Activated naive CD8-positive, alpha-beta T cell treated with anti-CD3 and anti-CD28 coated beads, Interleukin-2, amount 50 U/mL, for 24 hours (primary cell): ENCODE measurements around the gene PRSS21.

ENCODE experiments used
- ATAC-seq: fragments of 150-1000 bp; cut with Tn5 transposase; one replicate; pipeline ENCODE4 v1.10.0; 2021
- DNase-seq: peaks from one replicate; pipeline ENCODE4 v3.0.0; 2021
- H3K27ac Mint-ChIP-seq: one replicate; pipeline ENCODE4 v1.8.0; 2021; ENCODE audit warnings: mild to moderate bottlenecking, mixed read lengths
- H3K27me3 Mint-ChIP-seq: one replicate; pipeline ENCODE4 v1.8.0; 2021; ENCODE audit warnings: mixed read lengths
- H3K36me3 Mint-ChIP-seq: one replicate; pipeline ENCODE4 v1.8.0; 2021; ENCODE audit warnings: low read depth, mixed read lengths
- H3K4me1 Mint-ChIP-seq: one replicate; pipeline ENCODE4 v1.8.0; 2021; ENCODE audit warnings: mixed read lengths
- H3K4me3 Mint-ChIP-seq: one replicate; pipeline ENCODE4 v1.8.0; 2021; ENCODE audit warnings: mild to moderate bottlenecking, moderate library complexity, mixed read lengths
- H3K9me3 Mint-ChIP-seq: one replicate; pipeline ENCODE4 v1.8.0; 2021; ENCODE audit warnings: mixed read lengths

Gene PRSS21

DNA sequence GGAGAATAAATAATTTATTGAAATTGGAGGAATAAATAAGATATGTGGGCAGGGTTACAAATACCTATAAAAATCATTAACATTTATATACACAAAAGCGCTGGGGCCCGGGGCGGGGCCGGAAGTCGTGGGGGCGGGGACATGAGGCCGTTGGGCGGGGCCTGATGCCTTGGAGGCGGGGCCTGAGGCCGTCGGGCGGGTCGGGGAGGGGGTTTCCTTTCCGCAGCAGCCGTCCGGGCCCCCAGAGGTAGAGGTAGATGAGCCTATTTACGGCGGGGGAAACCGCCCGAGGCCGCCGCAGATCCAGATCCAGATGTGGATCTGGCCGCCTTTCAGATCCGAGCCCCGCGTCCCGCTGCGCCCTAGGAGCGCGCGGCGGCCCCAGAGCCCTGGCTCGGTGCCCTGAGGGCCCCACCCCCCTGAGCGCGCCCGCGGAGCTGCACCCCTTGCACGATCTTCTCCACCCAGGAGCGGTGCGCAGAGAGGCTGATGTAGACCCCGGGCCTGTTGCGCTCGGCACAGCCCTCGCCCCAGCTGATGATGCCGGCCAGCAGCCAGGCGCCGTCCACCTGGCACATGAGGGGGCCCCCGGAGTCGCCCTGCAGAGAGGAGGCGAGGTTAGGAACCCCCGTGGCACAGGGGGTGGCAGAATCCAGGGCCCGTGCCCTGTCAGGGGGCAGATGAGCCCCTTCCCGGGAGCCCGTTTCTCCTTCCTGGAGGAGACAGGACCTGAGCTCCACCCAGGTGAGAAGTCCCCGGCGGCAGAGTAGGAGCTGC, 35.9 kb downstream of the PRSS21 start:
- H3K4me3 Mint-ChIP-seq = no peak overlapping the region

DNA sequence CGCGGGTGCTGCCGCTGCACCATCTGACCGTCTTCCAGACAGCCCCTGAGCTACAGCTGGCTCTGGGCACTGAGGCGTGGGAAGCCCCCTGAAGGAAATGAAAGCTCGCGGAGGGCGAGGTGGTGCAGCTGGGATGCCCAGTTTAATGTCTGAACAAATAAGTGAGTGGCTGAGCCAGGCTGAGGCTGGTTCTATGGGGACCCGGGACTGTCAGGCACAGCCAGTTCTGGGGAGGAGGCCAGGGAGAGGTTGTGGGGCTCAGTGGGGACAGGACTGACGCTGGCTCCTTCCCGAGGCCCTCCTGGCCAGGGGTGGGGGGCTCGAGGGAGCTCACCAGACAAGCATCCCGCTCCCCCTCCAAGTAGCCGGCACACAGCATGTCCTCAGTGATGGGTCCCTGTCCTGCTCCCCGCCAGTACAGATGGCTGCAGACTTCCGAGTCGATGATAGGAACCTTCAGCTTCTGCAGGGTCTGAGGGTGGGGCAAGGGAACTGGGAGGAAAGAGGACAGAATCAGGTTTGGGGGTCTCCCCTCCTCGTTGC, 36.6 kb downstream of the PRSS21 start:
- Mint-ChIP-seq H3K4me3 (no peak overlapping the region), H3K27me3 (peaks cover 10% of the 10 kb centered on the region), H3K27ac (no peak overlapping the region), H3K36me3 (peaks cover 3% of the 10 kb centered on the region), H3K4me1 (peaks cover 4% of the 10 kb centered on the region), H3K9me3 (peaks cover 10% of the 10 kb centered on the region)
- DNase-seq (no peak), ATAC-seq (no peak)

More for the DNA sequence above, 35.9 kb downstream of the PRSS21 start:
- Mint-ChIP-seq H3K4me1 (peaks cover 5% of the 10 kb centered on the region), H3K9me3 (peaks cover 10% of the 10 kb centered on the region), H3K36me3 (peaks cover 3% of the 10 kb centered on the region), H3K27me3 (peaks cover 10% of the 10 kb centered on the region), H3K27ac (no peak overlapping the region)
- ATAC-seq (no peak), DNase-seq (no peak)

DNA sequence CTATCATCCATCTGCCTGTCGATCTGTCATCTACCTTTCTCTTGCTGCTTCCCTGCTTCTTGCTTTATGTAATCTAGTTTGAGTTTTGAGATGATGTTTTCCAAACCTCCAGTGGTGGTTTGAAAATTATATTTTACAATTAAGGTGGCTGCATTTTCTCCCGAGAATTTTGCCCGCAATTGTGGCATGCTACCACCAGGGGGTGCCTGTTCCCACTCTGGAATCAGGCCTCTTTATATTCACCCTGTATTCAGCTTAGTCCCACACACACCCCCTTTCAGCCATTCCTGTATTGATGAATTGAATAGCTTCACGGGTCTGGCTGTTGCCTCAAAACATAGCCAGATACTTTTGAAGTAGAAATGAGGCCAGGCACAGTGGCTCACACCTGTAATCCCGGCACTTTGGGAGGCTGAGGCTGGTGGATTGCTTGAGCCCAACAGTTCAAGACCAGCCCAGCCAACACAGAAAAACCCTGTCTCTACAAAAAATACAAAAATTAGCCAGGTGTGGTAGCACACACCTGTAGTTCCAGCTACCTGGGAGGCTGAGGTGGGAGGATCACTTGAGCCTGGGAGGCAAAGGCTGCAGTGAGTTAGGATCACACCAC, 37.8 kb downstream of the PRSS21 start:
- Mint-ChIP-seq H3K4me3 (no peak overlapping the region), H3K36me3 (peaks cover 3% of the 10 kb centered on the region), H3K27me3 (peaks cover 6% of the 10 kb centered on the region), H3K27ac (no peak overlapping the region), H3K4me1 (peaks cover 4% of the 10 kb centered on the region), H3K9me3 (peaks cover 10% of the 10 kb centered on the region)
- ATAC-seq (no peak), DNase-seq (peak; percentile 43)

DNA sequence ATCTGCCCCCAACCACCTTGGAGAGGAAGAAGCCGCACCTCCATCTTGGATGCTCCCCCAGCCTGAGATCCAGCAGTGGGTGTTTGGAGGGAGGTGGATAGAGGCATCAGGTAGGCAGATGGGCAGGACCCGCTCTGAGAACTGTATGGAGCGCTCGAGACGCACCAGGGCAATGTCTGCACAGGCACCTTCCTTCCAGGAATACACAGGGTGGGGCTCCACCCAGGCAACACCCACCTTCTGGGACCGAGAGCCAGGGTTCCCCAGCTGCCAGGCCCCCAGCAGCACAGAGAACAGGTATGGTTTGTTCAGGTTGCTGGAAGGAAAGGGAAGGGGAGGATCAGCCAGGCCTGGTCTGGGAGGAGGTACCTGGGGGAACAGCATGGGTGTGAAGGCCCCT, 38.5 kb downstream of the PRSS21 start:
- peaks cover 4% of the 10 kb centered on the region for H3K4me1 Mint-ChIP-seq
- peaks cover 10% of the 10 kb centered on the region for H3K27me3 Mint-ChIP-seq
- H3K36me3 Mint-ChIP-seq = peaks cover 3% of the 10 kb centered on the region
- H3K9me3 Mint-ChIP-seq = peaks cover 10% of the 10 kb centered on the region
- H3K27ac Mint-ChIP-seq = no peak overlapping the region
- ATAC-seq = no peak
- no peak overlapping the region for H3K4me3 Mint-ChIP-seq
- no peak for DNase-seq

DNA sequence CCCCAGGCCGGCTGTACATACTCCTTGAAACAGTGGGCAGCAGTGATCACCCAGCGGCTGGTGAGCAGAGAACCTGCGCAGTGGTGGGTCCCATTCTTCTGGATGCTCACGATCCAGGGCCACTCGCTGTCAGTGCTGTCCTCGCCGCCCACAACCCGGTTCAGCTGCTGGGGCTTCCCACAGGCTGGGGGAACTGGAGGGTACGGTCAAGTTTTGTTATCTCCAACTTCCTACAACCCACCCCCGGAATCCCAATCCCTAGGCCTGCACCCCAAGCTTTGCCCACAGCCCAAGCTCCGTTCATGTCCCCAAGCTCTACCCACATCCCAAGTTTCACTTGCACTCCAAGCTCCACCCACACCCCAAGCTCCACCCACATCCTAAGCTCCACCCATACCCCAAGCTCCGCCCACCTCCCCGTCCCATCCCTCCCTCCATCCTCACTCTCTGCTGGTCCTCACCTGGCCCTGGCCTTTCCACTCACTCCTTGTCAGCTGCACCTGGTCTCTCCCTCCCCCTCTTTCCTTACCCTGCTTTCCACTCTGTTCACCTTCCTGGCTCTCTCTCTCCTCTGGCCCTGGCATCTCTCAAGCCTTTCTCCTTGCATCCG, 39.1 kb downstream of the PRSS21 start:
- H3K36me3 Mint-ChIP-seq = peaks cover 3% of the 10 kb centered on the region
- peaks cover 10% of the 10 kb centered on the region for H3K9me3 Mint-ChIP-seq
- H3K4me1 Mint-ChIP-seq = peaks cover 4% of the 10 kb centered on the region
- ATAC-seq = no peak
- H3K4me3 Mint-ChIP-seq = no peak overlapping the region
- H3K27ac Mint-ChIP-seq = no peak overlapping the region
- peaks cover 14% of the 10 kb centered on the region for H3K27me3 Mint-ChIP-seq
- DNase-seq = peak; percentile 44

DNA sequence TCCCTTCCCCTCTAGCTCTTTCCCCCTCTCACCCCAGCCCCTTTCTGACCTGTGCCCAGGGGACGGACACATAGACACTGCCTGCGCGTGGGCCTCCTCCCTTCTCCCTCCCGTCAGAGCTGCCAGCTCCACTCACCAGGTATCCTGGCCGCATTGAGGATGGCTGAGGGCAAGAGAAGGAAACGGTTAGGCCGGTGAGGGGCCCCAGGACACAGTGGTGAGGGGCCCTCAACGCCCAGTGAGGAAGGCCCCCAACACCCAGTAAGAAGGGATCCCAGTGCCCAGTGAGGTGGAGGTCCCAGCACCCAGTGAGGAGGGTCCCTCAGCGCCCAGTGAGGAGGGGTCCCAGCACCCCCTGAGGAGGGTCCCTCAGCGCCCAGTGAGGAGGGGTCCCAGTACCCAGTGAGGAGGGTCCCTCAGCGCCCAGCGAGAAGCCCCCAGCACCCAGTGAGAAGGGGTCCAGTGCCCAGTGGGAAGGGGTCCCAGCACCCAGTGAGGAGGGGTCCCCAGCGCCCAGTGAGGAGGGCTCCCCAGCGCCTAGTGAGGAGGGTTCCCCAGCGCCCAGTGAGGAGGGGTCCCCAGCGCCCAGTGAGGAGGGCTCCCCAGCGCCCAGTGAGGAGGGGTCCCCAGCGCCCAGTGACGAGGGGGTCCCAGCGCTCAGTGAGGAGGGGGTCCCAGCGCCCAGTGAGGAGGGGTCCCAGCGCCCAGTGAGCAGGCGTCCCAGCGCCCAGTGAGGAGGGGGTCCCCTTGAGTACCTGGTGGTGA, 39.8 kb downstream of the PRSS21 start:
- Mint-ChIP-seq H3K27me3 (peaks cover 18% of the 10 kb centered on the region), H3K4me1 (peaks cover 4% of the 10 kb centered on the region), H3K27ac (no peak overlapping the region), H3K36me3 (peaks cover 3% of the 10 kb centered on the region), H3K9me3 (peaks cover 10% of the 10 kb centered on the region), H3K4me3 (no peak overlapping the region)
- DNase-seq (no peak), ATAC-seq (no peak)

DNA sequence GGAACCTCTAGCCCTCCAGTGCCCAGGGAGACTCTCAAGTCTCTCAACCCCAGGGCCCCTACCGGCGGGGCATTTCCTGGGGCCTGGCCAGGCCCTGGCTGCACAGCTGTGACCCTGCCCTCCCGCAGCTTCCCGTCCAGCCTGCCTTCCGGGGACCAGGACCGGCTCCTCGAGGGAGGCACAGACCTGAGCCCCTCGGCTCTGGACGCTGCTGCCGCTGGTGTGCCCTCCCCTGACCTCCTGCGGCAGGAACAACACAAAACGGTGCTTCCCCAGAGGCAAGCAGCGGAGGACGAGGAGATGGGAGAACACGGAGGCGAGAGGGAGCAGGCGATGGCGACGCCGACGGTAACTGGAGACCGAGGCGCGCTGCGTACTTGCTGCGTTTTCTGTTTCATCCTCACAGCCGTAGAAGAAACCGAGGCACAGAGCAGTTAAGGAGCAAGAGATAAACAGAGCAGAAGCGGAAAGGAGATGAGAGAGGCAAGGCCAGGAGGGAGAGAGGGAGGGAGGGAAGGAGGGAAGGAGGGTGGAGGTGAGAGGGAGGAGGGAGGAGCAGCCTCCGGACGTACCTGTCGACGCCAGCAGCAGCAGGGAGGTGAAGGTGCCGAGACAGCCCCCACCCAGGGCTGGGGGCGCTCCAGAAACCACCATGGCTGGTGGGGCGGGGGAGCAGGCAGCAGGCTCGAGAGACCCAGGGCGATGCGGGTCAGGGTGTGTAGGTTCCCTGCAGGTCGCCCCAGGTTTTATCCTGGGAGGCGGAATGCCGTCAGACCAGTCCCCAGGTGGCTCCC, 40.6 kb downstream of the PRSS21 start, which contains the start of gene PRSS22:
Gene PRSS22 (minus strand): TSS at position 720 of the 794 bp plus-strand sequence. CDS start 66 bp downstream, at position 654.
- Mint-ChIP-seq H3K36me3 (peaks cover 3% of the 10 kb centered on the region), H3K27me3 (peaks cover 16% of the 10 kb centered on the region), H3K4me1 (peaks cover 4% of the 10 kb centered on the region), H3K27ac (no peak within 1 kb of the TSS), H3K4me3 (peak within 1 kb of the TSS; percentile 61), H3K9me3 (peaks cover 10% of the 10 kb centered on the region)
- no peak for ATAC-seq
- DNase-seq = no peak

DNA sequence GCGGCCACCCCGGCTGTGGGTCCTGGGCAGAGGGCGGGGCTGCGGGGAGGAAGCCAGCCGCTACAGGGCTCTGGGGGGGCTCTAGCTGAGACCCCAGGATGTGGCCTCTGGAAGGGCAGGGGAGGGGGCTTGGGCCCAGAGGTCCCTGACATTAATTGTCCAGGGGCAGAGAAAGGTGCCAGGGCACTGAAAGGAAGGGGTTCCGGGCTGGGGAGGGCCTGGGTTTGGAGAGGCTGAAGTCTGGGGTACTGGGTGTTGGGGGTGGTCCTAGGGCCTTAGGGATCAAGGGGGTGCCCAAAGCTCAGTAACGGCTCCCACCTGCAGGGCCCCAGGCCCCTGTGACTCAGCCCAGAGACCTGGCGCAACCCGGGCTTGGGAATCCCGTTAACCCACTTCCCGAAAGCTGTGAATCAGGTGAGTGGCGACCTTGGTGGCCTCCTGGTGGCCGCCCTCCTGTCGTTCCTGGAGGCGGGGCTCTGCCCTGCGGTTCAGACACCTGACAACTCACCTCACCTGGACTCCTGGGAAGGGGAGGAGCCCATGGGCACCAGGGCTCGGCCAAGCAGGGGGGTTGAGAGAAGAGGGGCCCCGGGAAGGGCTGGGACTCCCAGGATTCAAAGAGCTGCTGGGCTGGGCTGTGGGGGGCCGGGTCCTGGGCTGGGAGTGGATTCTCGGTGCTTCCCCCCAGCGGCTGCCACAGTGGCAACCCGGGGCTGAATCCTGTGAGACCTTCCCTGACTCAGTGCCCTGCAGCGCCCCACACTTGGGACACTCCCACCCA, 41.4 kb downstream of the PRSS21 start:
- Mint-ChIP-seq H3K36me3 (peaks cover 3% of the 10 kb centered on the region), H3K27ac (no peak overlapping the region), H3K9me3 (peaks cover 10% of the 10 kb centered on the region), H3K4me3 (no peak overlapping the region), H3K27me3 (peaks cover 16% of the 10 kb centered on the region), H3K4me1 (peaks cover 4% of the 10 kb centered on the region)
- no peak for ATAC-seq
- no peak for DNase-seq

DNA sequence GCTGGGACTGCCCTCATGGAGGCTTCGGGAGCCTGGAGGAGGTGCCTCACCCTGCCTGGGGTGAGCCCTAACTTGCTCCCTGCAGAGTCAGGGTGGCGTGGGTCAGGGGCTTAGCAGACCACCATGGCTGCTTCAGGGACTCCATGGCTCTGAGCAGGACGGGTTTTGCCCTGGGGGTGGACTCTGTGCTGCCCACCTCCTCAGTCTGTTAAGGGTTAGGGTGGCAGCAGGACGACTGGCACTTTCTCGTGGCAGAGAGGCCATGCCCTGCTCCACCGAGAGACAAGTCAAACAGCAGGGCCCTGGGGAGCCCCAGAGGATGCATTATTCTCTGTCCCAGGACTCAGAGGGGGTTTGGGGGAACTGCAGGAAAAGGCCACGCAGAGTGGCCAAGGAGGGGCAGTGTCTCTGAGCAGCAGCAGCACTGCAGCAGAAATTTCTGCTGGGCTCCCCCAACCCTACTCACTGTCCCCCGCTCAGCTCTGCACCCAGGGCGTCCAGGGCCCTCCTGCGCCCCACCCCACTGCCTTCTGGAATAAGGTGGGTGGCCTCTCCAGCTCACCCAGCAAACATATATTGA, 42.7 kb downstream of the PRSS21 start:
- ATAC-seq = no peak
- Mint-ChIP-seq H3K27ac (no peak overlapping the region), H3K27me3 (peaks cover 16% of the 10 kb centered on the region), H3K4me3 (no peak overlapping the region), H3K4me1 (peaks cover 4% of the 10 kb centered on the region), H3K36me3 (no peaks in the 10 kb centered on the region), H3K9me3 (peaks cover under 1% of the 10 kb centered on the region)
- DNase-seq = no peak

DNA sequence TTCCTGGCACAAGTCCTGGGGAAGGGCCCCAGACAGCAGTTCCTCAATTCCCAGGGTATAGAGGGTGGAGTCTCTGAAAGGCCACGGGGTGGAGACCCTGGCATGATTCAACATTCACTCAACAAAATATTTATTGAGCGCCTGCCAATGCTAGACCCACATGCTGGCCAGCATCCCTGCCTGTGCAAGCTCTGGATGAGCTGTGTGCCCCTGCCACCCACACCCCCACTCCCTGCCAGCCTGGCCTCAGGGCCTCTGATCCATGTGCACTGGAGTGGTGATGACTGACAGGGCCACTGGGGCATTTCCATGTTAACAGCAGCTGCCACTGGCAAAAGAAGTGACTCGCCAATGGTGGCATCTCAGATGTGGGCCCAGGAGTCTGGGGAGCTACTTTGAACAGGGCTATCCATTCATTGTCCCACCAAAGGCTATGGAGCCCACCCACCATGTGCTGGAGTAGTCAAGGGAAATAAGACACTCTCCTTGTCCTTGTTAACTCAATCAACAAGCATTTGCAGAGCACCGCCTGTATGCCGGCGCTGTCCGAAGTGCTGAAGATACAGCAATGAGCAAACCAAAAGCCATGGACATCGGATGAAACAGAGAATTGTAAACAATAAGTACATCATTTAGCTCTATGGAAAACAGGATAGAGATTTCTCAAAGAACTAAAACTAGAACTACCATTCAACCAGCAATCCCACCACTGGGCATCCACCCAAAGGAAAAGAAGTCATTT, 44.0 kb downstream of the PRSS21 start:
- Mint-ChIP-seq H3K27me3 (peaks cover 16% of the 10 kb centered on the region), H3K4me3 (no peak overlapping the region), H3K27ac (no peak overlapping the region), H3K9me3 (no peaks in the 10 kb centered on the region), H3K4me1 (peaks cover 4% of the 10 kb centered on the region), H3K36me3 (no peaks in the 10 kb centered on the region)
- no peak for DNase-seq
- ATAC-seq = no peak

DNA sequence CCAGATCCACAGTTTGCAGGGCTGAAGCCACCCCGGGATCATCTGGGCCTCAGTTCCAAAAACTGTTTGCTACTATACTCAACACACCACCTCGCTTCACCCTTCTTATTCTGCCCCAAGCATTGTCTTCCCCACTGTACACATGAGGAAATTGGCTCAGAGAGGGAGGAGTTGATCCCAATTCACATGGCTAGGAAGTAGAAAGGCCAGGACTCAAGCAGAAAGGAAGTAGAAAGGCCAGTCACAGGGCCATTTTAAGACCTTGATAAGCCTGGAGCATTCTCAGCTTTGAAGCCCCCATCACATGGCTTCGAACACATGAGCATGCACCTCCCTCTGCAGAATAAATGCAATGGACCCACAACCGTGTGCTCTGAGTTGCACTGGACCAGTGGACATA, 48.6 kb downstream of the PRSS21 start:
- H3K36me3 Mint-ChIP-seq = no peaks in the 10 kb centered on the region
- no peak overlapping the region for H3K4me3 Mint-ChIP-seq
- peaks cover 20% of the 10 kb centered on the region for H3K4me1 Mint-ChIP-seq
- peaks cover 10% of the 10 kb centered on the region for H3K27me3 Mint-ChIP-seq
- no peak overlapping the region for H3K27ac Mint-ChIP-seq
- DNase-seq (no peak), ATAC-seq (no peak)
- H3K9me3 Mint-ChIP-seq = no peaks in the 10 kb centered on the region

DNA sequence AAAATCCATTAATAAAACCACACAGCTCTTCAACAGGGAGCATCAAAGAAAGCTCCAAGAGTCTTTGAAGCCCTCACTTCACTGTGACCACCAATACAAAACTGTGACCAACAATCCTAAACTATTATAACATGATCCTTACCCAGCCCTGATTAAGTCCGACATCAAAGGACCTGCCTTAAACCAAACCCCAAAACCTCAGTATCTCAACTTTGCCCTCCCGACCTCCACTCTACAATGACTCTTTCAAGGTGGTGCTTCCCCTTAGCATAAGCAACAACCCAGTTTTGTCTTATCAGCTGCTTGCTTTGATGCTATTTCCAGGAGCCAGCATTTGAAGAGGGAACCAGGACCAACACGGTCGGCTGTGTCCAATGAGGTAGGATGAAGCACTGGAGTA, 49.4 kb downstream of the PRSS21 start:
- DNase-seq (no peak), ATAC-seq (no peak)
- no peaks in the 10 kb centered on the region for H3K9me3 Mint-ChIP-seq
- peaks cover 4% of the 10 kb centered on the region for H3K27me3 Mint-ChIP-seq
- H3K36me3 Mint-ChIP-seq = no peaks in the 10 kb centered on the region
- peak overlapping the region; percentile 2 for H3K4me3 Mint-ChIP-seq
- peaks cover 20% of the 10 kb centered on the region for H3K4me1 Mint-ChIP-seq
- peak overlapping the region; percentile 12 for H3K27ac Mint-ChIP-seq
